ENCODE measurements around the gene LHPP.

- TF ChIP-seq GATA2 (IDR thresholded peaks at IDR 0.05; ENCODE audit: low read depth, low read length) (no peak), GATA3 (IDR thresholded peaks at IDR 0.05; ENCODE audit: low read depth, low read length) (no peak)
These were observed 71.6 kb downstream of the LHPP start for GRCh38 chr10:124533266-124533665.

Measured in SH-SY5Y (cell line).